Dedifferentiated amniotic fluid mesenchymal stem cell (primary cell): Measurements from ENCODE around the gene TMEM53.

Experiments used
- DNase-seq: peaks from one replicate; pipeline ENCODE4 v3.0.0-alpha.2; 2016; ENCODE audit errors: extremely low spot score

The TMEM53 gene

DNA sequence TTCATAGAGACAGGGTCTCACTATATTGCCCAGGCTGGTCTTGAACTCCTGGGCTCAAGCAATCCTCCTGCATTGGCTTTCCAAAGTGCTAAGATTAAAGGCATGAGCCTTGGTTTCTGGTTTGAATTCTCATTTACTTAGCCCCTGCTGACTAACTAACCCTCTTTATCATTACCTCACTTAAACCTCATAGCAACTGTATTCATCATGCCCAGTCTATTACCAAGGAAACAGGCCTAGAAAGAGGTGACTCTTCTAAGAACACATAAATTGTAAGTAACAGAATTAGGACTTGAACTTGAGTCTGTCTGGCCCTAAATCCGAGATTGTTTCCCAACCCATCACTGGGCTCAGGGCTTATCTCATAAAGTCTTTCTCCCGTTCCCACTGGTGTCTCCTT lies 44.2 kb downstream of the TMEM53 start:
- no peak for DNase-seq

- peak; percentile 30 for DNase-seq
Observed at GRCh38 chr1:44628962-44629756, 45.1 kb downstream of the TMEM53 start.

- no peak for DNase-seq
Observed at GRCh38 chr1:44625348-44625747, 48.9 kb downstream of the TMEM53 start.

DNA sequence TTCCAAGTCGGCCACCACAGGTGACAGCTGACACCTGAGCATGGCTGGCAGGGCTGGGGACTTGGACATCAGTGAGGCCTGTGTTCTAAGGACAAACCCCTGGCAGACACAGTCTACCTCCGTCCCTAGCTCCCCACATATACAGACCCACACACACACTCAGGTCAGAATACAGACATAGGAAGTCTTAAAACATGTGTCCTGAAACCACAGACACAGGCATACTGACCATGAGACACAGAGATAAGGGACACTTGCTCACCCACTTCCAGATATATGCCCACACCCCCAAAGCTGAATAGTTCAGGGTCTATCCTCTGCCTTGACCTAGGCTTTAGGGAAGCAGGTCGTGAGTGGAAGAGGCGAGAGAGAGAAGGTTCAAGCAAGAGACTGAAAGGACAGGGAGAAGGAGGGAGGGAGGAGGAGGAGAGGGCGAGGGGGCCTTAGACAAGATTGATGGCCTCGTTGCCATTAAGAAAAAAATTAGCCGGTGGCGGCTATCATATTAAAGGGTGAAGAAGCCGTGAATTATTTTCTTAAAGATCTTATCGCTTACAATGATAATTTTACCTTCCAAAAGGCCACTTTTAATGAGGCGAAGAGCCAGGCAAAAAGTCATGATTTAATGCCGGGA lies 49.9 kb downstream of the TMEM53 start:
- DNase-seq: no peak

DNA sequence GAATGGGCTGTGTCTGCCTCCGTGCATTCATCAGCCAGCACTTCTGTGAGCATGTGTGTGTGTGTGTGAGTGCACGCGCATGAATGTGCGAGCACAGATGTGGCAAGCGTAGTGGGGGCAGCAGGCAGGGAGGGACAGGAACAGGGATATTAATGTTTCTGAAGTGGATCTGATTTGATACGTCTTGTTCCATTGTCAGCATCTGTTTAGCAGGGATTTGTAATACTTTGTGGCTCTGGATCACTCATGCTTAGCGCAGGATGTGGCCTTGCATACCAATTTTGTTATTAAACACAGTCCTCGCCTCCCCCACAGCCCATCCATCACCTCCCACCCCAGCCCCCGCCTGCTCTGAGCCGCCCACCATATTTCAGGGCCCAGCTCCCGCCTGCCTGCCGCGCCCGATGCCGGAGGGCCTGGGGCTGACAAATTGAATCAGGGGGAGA lies 52.4 kb downstream of the TMEM53 start:
- no peak for DNase-seq

DNA sequence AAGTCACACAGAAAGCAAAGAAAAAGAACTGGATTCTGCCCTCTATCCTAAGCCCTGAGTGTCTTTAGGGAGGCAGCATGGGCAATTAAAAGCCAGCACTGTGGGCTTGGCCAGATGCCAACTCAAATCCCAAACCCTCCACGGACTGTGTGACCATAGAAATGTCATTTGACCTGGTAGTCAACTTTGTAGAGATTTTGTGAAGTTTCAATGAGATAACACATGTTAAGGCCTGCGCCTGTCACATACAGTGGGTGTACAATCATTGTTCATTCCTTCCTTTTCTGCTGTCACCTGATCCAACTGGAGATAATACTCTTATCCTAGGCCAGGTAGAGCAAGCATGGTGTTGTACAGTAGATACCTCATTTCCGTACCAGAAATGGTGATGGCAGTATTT lies 54.2 kb downstream of the TMEM53 start:
- DNase-seq: no peak

DNA sequence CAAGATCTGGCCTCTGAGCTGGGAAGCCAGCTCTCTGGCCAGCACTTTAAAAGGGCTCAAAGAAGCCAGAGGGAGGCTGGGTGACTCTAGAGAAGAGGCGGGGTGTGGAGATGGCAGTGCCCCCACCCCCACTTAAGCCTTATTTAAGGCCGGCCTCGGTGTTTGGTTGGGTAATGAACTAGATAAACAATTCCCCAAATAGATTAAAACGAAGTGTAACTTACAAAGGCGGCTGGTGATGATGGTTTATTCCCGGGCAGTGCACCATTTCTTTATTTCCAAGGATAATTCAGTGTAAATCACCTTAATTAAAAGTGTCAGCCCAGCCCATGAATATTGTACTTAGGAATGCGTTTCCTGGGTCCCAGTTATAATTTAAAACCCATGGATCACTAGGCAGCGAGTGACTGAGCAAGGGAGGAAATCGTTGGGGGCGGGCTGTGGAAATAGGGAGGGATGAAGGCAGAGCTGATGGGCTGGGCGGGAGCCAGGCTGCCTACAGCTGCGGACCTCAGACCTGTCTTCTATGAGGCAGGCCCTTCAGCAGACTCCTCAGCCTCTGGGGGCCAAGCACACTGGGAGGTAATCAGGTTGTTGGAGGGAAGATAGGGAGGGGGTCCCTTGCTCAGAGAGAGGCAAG lies 54.9 kb downstream of the TMEM53 start:
- peak; percentile 77 for DNase-seq

- no peak for DNase-seq
Observed at GRCh38 chr1:44617703-44618029, 56.6 kb downstream of the TMEM53 start.

GRCh38 chr1:44616991-44617702 lies 57.1 kb downstream of the TMEM53 start:
- peak; percentile 48 for DNase-seq

DNA sequence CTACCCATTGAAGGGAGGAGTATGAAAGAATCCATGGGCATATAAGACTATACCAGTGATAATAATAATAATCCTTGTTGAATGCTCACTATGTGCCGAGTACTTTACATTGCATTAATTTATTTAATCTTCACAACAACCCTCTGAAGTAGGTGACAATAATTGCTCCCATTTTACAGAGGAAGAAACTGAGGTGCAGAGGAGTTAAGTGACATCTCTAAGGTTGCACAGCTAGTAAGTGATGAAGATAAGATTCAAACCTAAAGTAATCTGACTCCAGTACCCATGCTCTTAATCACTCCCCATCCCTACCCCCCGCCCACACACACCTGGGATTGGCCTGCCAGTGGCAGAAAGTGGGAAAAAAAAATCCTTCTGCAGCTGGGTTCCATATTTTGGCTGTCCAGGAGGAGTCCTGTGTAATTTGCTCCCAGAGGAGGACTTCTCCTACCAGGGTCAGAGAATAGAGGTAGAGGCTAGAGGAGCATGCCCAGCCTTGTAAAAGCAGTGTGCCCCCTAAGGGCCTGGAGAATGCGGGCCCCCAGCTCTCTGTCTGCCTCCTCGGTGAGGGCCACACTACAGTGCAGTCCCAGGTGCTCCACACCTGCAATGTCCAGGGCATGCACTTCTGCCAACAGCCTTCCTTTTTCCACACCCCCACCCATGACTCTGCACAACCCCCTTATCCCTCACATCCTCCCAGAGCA lies 57.8 kb downstream of the TMEM53 start:
- DNase-seq: no peak

DNA sequence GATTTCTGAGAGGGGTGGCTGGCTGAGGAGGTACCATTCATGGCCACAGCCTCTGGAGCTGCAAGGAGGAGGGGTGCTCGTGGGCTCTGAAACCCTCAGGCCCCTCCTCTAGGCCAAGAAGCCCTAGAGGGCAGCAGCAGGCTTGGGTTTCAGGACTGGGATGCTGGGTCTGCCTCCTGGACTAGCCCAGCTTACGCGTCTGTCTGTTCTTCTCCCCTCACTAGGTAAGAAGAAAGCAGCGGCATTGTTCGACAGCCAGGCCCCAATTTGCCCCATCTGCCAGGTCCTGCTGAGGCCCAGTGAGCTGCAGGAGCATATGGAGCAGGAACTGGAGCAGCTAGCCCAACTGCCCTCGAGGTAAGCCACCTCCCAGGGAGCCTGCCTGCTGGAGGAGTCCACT lies 60.3 kb downstream of the TMEM53 start:
- DNase-seq: no peak

GRCh38 chr1:44611866-44612265 lies 62.4 kb downstream of the TMEM53 start:
- DNase-seq: no peak

DNA sequence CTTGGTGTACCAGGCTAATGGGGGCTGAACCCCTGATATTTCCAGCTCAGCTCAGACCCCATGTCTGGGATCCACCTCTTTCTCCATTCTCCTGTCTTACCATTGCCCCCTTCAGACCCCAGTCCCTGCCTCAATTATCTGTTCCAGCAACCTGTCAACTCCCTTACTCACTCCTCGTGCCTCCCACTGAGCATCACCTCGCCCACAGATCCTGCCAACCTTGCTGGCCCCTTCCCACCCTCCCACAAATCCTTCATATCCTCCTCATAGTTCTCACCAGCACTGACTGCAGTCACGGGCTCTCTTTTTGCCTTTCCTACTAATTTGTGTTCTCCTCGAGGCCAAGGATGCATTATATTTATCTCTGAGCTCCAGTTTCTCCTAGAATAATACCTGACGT lies 62.9 kb downstream of the TMEM53 start:
- DNase-seq: no peak

- DNase-seq: no peak
Observed at GRCh38 chr1:44610527-44611148, 63.6 kb downstream of the TMEM53 start.

DNA sequence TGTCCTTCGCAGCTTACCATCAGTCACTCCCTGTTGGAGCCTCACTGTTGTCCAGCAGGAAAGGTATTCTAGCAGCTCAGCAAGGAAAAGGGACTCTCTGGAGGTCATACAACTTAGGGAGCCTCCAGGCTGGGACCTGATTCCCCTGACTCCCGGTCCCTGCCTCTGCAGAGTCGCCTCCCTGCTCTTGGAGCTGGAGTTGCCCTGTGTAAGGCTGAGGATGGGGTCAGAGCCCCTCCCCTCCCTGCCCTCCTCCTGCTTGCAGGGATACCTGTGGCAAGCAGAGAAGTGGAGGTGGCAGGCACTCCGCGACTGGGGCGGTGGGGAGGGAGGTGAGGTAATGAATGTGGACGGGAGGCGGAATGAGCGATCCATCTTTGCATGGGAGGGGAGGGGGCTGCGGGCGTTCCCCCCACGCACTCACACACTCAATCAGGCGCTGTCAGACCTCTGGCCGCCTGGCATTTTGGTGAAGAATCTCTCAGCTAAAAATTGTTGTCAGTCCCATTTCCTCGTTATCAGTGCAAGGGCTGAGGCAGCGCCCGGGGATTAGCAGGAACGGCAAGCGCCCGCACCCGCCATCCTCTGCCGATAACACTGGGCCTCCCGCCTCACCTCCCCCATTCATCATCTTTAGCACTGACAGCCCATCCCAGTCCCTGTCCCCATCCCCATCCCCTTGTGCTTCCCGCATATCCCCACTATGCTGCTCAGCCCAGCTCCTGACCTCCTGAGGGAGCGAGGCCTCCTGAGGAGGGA lies 64.3 kb downstream of the TMEM53 start:
- DNase-seq: no peak

DNA sequence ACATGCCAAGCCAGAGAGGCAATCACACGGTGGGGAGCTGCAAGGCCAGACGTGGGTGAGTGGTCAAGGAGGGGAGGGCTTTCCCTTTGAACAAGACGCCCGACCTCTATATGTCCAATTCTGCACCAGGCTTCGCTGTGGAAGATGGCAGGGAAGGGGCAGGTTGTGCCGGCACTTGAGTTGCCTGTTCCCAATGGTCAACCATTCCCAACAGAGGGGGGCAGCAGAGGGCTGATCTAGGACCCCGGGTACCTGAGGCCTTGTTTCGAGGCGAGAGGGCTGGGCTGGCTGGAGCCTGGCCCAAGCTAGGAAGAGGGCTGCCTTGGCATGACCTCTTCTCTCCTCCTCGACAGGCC lies 64.9 kb downstream of the TMEM53 start:
- no peak for DNase-seq

- no peak for DNase-seq
Observed at GRCh38 chr1:44608141-44608540, 66.1 kb downstream of the TMEM53 start.

- no peak for DNase-seq
Observed at GRCh38 chr1:44606701-44607281, 67.5 kb downstream of the TMEM53 start.

DNA sequence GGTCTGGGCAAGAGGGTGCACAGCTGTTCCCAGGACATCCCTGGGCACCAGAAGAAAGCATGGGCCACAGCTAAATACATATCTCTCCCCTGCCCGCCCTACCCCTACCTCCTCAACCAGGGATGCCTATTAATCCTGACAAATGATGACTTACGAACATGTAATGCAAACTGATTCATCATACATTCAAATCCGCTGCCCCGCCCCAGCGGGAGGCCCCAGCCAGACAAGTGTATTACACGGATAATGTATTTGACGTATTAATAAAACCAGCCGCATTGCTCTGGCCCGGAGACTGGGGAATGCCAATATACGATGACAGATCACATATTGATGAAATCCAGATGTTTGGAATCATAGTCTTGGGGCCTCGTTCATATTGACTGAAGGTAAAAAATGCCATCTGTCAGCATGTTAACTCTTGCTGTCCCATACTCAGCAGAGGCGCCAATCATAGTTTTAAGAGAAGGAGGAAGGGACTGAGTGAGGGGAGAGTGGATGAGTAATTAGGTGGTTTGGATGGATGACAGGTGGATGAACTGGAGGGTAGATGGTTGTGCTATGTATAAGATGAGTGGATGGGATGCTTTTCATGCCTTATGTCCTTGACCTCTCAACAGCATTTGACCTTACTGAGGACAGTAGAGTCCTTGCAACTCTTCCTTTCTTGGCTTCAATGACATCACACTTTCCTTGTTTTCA lies 68.2 kb downstream of the TMEM53 start:
- no peak for DNase-seq
